Stimulated activated CD4-positive, alpha-beta T cell treated with anti-CD3 and anti-CD28 coated beads, Interleukin-12 subunit alpha, Interleukin-12 subunit beta, amount 100 ng/mL, for 48 hours (primary cell): ENCODE data around the gene CDC42BPB.
"Not testable (repeated sequence)": the region's sequence is repeated elsewhere in the genome, so short reads cannot be mapped to it uniquely, and the experiment has no call there.

Source experiments
- DNase-seq, 3 donors: peaks; one replicate each; pipeline ENCODE4 v3.0.0-alpha.2; 2020; ENCODE audit warnings: low read depth in 2 of 3, low spot score in 1 of 3

Gene CDC42BPB

DNA sequence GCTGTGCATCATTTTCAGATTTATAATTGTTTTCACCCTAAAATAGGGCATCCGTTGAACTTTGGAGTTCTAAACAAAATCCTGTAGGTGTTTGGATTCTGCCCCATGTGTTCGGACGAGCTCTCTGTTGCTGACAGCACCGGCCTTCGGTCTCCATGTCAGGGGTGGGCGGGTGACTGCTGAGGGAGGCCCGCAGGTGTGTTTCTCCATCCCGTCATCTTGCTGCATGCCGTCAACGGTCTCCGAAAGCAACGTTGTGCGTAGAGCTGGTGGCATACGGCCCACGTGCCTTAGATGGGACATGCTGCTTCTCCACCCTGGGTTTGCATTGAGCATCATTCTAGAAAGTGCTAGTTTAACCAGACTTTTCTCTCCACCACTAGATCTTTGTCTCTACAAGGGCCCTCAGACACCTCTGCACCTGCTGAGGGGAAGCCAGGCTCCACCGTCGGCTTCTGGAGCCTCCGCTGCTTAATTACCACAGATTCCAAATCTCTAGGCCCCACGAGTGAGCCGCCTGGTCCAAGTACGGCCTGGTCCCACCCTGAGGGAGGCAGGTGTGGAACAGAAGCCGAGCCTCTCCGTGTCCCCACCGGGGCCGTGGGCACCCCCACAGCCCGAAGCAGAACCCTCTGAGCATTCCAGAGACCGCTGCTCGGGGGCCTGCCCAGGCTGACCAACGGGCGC lies 150.6 kb downstream of the CDC42BPB start:
- no peak for DNase-seq

DNA sequence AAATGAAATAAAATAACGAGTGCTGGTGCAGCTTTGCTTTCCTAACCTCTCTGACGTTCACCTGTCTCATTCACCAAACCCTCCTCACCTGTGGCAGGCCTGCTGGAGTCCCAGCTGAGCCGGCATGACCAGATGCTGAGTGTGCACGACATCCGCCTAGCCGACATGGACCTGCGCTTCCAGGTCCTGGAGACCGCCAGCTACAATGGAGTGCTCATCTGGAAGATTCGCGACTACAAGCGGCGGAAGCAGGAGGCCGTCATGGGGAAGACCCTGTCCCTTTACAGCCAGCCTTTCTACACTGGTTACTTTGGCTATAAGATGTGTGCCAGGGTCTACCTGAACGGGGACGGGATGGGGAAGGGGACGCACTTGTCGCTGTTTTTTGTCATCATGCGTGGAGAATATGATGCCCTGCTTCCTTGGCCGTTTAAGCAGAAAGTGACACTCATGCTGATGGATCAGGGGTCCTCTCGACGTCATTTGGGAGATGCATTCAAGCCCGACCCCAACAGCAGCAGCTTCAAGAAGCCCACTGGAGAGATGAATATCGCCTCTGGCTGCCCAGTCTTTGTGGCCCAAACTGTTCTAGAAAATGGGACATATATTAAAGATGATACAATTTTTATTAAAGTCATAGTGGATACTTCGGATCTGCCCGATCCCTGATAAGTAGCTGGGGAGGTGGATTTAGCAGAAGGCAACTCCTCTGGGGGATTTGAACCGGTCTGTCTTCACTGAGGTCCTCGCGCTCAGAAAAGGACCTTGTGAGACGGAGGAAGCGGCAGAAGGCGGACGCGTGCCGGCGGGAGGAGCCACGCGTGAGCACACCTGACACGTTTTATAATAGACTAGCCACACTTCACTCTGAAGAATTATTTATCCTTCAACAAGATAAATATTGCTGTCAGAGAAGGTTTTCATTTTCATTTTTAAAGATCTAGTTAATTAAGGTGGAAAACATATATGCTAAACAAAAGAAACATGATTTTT lies 151.9 kb downstream of the CDC42BPB start:
- DNase-seq = no peak

DNA sequence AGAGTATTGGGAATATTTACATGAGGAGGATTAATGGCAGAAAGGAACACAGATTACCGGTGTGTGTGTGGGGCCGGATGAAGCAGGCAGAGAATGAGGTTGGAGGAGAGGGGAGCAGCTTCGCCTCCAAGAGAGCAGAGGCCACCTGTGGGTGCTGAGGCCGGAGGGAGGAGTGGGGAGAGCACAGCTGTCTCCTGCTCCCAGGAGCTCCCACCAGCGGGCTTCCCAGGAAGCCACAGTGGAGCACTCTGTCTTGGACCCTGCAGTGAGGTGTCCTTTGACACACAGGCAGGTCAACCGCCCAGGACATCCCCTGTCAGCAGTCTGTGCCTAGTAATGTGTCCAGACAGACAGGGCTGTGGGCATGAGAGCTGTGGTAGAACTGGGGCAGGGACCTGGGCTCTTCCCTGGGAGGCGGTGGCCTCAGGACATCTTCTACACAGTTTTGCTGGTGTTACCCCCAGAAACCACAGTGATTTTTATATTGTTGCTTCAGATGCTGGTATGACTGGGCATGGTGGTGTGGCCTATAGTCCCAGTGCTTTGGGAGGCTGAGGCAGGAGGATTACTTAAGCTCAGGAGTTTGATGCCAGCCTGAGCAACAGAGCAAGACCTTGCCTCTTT lies 153.3 kb downstream of the CDC42BPB start:
- no peak for DNase-seq

DNA sequence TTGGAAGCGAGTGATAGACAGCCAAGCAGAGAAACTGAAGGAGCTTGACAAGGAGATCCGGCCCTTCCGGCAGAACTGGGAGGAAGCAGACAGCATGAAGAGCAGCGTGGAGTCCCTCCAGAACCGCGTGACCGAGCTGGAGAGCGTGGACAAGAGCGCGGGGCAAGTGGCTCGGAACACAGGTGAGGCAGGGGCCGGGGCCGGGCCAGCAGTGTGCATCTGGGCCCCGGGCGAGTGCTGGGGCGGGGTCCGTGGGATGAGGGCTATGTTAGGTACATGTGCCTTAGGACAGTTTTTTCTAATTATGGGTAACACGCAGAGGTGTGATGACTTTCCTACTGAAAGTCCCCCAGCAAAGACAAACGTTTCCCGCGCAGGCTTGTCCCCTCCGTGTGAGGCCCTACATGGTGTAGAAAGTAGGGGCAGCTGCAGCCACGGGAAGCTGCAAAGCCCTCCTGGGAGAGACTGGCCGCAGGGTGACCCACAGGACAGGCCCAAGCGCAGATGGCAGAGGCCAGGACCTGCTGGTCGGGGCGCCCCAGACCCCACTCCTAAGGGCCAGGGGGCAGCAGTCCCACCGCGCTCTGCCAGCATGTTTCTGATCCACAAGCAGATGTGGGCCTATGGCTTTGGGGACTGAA lies 154.0 kb downstream of the CDC42BPB start:
- DNase-seq = no peak

DNA sequence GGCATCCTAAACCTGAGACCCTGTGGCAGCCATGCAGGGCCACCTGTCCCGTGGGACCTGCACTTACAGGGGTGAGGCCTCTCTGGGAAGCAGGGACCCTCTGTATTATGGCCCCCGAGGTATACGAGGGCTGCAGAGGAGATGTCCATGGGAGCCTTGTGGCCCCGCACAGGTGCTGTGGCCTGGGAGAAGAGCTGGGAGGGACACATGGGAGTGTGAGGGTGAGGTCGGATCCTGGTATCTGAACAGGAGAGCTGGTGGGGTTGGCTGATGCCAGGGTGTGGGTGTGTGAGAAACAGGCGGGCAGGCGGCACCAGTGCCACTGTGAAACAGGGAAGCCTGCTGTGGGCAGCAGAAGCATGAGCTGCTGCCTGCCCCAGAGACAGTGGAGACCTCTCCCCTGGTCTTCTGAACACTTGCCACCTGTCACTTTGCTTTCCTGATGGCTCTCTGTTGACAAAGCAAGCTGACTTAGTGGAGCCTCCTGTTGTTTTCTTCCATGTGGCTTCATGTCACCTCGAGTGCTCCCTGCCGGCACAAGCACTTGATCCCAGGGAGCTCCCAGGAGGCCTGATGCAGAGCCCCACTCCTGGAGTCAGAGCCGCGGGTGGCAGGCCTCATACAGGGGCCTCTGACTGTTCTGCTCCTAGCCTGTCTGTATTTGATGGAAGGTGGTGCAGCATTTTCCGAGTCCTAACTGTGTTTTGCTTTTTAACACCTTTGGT lies 154.7 kb downstream of the CDC42BPB start:
- DNase-seq = no peak

DNA sequence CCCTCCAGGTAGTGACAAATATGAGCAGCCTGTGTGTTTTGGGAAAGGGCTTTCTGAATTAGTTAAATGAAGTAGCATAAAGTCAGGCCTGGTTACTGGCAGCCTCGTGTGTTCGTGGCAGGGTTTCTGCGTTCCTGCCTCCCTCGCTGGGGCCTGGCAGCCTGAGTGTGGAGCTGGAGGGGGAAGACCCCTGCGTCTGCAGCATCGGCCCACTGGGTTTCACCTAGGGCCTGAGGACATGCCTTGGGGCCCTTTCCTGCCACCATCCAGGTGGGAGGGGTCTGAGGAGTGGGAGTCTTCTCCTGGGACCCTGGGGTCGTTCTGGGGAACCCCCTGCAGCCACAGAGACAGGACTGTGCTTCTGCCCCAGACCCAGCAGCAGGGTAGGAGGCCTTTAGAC lies 155.3 kb downstream of the CDC42BPB start:
- DNase-seq = no peak

DNA sequence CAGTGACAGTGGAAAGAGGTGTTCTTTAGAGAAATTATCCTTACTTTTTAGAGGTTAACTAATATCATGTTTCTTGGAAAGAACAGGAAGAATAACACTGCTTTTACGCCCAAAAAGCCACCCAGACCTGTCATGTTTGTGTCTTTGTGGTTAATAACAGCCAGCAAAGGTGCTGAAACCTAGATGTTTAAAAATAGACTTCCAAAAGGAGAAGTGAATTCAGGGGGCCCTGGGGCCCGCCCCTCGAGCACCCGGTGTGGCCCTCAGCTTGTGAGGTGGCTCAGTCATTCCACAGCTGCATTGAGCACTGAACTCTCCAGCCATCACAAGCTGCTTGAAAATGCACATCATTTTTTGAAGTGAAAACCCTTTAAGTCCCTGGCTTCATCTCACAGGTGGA lies 155.7 kb downstream of the CDC42BPB start:
- DNase-seq = no peak

DNA sequence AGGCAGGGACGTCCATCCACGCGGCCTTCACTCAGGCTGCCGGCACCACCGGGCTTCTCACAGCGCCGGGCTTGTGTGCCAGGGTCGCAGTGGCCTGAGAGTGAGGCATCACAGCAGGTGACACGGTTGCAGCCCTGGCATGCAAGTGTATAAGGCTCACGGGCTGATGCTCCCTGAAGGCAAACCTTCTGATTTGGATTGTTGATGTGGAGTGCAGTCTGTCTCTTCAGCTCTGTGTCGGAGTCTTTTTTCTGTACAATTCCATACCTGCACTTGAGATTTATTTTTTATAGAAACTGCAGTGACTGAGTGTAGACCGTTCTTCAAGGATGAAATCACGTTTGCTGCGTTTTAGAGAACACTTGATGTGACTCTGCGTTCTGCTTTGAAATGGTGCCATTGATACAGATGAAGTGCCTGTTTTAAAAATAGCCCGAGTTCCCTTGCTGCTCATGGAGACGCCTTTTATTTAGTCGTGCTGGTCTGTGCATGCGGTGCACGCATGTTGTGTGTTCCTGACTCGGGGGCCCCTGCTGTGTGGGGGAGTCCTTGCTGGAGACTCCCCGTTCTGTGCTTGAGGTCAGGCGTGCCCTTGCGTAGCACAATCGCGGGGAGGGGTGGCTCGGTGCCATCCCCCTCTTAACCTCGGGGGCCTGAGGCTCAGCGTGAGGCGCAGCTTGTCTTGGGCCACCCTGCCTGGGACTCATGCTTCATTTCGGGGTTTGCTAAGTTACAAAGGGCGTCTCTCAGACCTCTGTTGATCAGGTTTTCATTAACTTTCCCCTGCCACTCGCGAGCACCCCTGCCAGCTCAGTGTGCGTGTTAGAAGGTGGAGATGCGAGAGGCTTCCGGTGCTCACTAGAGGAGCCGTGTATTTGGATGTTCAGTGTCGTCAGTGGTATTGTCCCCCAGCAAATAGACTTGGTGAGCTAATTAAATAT lies 156.4 kb downstream of the CDC42BPB start:
- no peak for DNase-seq

DNA sequence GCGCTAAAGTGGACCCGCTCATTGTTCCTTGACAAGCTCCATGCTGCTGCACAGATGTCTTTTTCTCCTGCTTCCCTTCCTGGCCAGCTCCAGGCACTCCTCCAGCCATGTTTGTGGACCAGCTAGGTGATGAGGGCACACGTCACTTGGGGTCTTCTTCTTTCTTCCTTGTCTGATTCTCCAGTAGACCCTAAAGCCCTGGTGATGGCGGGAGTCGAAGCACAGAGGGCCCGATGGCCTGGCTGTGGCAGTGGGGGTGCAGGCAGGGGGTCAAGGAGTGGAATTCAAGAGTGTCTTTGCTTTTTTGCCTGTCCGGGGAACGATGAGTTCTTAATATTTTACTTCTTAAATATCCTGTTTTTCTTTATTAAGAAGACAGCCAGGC lies 157.8 kb downstream of the CDC42BPB start:
- DNase-seq = no peak

DNA sequence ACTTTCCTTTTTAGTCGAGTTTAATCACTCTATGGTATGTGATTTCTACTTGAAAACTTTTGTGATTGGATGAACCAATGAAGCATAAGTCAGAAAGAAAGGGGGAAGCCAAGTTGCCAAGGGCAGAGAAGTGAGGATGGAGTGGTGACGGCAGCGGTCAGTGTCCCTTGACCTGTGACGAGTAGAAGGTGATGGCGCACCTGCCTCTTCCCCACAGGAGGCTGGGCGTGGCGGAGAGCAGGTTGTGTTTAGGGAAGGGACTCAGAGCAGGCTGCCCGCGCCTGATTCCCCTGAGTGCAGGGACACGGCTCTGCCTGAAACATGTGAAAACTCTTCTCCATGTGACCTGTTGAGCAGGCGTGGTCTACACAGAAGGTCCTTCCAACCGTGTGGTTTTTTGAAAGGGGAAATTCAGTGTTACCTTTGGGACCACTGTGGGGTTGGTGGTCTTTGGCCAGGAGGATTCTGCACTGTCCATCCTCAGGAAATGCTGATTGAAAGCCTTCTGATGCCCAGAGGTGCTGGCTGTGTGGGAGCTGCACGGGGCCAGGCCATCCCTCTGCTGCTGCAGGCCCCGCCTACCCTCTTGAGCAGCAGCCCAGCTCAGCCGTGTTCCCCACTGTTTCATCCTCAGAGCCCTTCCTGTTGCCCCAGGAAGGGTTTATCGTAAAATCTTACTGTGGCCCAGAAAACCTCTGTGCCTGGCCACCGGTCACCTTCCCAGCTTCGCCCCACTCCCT lies 158.4 kb downstream of the CDC42BPB start:
- no peak for DNase-seq

DNA sequence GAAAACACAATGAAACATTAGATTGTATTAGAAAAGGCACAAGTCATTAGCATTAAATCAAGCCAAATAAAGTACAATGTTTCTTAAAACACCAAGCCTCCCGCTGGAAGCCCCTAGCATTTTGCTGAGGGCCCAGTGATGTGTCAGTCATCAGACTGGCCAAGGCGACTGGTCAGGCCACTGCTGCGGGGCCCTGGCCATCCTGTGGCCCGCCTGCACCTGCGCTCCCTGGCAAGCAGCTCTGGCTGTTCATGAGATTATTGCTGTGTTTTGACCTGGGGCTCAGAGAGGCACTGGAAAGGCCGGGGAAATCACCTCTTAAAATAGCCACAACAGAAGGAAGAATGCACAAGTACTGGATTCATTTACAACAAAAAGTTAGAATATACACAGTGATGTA lies 159.1 kb downstream of the CDC42BPB start:
- no peak for DNase-seq

DNA sequence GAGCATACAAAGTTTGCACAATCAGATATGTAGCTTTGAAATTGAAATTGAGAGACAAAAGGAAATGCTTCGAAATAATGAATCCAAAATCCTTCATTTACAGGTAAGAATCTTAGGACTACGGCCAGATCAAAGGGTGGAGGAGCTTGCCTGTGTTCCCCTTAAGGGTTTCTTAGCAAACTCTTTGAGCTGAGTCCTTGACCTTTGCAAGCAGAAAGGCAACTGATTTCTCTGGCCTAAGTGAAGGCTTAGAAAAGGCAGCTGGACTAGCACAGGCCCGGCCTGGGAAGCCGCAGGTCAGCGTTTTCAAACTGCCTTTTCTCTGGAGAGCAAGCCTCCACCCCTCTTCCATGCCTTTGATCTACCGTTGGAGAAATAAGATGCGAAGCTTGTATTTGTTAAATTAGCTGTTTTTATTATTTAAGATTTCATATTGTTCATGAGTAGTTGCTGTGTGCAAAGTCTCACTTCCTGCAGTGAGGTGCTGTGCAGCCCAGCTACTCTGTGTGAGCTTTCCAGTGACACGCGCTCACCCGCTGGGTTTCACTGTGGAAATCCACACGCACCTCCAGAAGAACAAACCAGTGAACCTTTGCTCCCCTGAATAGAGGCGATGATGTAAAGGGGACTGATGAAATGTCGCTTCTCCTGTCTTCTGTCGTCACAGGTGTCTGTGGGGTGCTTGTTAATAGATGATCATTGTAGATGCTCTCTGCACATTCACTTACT lies 159.9 kb downstream of the CDC42BPB start:
- DNase-seq = no peak

DNA sequence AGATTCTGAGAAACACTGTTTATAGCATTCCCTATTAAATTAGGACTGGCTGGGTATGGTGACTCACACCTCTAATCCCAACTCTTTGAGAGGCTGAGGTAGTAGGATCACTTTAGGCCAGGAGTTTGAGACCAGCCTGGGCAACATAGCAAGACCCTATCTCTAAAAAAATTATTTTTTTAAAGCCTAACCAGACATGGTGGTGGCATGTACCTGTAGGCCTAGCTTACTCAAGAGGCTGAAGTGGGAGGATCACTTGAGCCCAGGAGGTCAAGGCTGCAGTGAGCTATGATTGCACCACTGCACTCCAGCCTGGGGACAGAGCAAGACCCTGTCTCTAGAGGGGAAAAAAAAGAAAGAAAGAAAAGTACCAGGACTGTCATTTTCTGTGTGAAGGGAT lies 160.6 kb downstream of the CDC42BPB start:
- DNase-seq = not testable (repeated sequence)

DNA sequence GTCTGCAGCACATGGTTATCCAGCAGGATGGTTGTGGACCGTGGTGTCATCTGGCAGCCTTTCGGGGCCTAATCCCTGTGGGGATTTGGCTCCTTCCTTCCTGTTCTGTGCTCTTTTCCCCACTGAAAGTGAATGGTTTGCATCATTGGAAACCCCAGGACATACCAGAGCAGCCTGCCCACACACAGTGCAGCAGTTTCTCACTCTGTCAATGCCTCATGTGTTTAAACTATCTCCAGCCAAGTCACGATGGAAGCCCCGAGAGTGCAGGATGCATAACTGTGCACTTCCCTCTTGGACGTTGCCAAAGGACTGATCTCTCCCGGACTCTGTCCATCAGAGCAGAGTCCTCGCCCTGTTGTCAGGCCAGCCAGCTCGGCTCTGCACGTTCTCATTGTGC lies 163.9 kb downstream of the CDC42BPB start:
- DNase-seq = no peak

DNA sequence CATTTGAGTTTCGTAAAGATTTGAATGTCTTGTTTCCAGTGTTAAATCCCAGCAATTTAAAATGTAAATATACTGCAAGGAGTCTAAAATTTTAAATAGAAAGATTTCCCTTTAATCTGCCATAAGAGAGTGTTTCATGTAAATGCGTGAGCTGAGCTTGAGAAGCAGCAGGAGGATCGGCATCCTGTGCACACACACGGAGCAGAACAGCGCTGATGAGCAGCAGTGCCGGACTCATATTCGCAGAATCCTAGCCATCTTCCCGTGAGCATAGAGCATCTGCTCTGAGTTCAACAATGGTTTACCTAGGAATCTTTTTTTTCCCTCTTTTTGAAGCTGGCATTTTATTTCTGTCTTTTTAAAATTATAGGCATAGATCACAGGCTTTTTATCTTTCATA lies 164.7 kb downstream of the CDC42BPB start:
- DNase-seq = no peak

DNA sequence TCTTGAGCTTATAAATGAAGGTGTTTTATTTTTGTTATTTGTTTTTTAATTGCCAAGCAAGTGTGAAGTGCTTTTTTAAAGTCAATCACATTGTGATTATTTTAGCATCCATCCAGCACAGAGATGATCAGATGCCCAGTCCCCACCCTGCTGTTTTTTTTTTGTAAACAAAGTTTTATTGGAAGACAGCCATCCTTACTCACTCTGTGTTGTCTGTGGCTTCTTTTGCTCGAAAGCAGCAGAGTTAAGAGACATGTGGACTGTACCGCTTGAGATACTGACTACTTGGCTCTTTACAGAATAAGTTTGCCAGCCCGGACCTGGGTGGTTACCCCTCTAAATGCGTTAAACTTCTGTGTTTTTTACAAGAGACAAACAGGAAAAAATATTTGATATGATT lies 165.8 kb downstream of the CDC42BPB start:
- no peak for DNase-seq

DNA sequence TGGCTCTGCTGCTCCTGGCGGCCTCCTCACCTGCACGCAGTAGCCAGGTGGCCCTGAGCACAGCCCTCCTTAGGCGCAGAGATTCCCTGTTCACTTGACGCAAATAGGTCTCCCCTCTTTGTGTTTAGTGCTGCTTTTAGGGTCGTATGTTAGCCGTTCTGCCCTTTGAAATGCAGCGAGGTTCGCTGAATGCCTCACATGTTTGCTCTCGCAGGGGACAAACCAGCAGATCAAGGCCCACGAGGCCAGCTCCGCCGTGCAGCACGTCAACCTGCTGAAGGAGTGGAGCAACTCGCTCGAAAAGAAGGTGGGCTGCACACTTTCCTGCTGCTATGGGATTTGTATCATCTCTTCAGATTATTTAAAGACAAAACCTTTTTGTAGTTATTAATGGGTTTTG lies 166.2 kb downstream of the CDC42BPB start:
- no peak for DNase-seq

DNA sequence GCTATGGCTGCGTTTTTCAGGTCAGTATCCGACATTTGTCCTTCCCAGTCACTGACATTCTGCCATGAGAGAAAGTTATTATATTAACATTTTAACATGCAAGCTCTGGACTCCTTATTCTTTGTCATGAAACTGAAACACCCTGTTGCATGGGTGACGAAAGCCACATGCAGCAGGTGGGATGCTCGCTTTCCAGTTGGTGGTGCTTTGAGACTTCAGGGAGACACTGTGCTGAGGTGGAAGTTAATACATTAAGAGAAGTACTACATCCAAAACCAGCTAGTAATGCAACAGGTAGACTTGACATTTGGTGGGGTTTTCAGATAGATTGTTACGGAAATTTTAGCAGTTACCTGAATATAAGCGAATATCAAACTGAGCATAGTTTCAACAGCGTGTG lies 167.7 kb downstream of the CDC42BPB start:
- no peak for DNase-seq
